Measurements from ENCODE around the gene SOCS6. TPM values are rescaled to one million over a fixed set of nuclear protein-coding genes. Genes with fewer than 3 reads are reported as not detected.

The SOCS6 gene
- polyA plus RNA-seq, 1 of the 3 experiments (the other 2 are of a cell fraction): 12.1 TPM

GRCh38 chr18:70311726-70312125, 22.9 kb downstream of the SOCS6 start:
- TF ChIP-seq SIN3A (IDR thresholded peaks at IDR 0.05; ENCODE audit: borderline replicate concordance, low read depth, low read length) (no peak), RAD21 (IDR thresholded peaks at IDR 0.05; ENCODE audit: low read length) (no peak), PBX3 (IDR thresholded peaks at IDR 0.05) (no peak), CHD2 (IDR thresholded peaks at IDR 0.05; ENCODE audit: low read length, partially characterized antibody) (no peak), REST (IDR thresholded peaks at IDR 0.05; ENCODE audit: low read depth, low read length) (no peak), USF1 (IDR thresholded peaks at IDR 0.05; ENCODE audit: borderline replicate concordance, low read depth) (no peak), ELF1 (IDR thresholded peaks at IDR 0.05) (no peak), EP300 (IDR thresholded peaks at IDR 0.05; ENCODE audit: borderline replicate concordance in 1 of 2, low read depth in 1 of 2, low read length in 1 of 2) (no peak), MAX (IDR thresholded peaks at IDR 0.05; ENCODE audit: low read depth) (no peak), SMC3 (IDR thresholded peaks at IDR 0.05; ENCODE audit: low read depth, low read length) (no peak), TEAD4 (IDR thresholded peaks at IDR 0.05; ENCODE audit: borderline replicate concordance, insufficient read depth) (no peak), YY1 (IDR thresholded peaks at IDR 0.05; ENCODE audit: low read depth) (no peak), MXI1 (IDR thresholded peaks at IDR 0.05; ENCODE audit: low read depth, low read length) (no peak), IRF3 (IDR thresholded peaks at IDR 0.05; ENCODE audit: low read depth, low read length) (no peak), FOXJ3 (CRISPR knock-in tag; IDR thresholded peaks at IDR 0.05) (no peak), JUND (IDR thresholded peaks at IDR 0.05) (no peak), FOSL2 (IDR thresholded peaks at IDR 0.05; ENCODE audit: borderline replicate concordance, low read depth) (no peak)
- Histone ChIP-seq H3K9ac (no peak overlapping the region), H3K9me2 (no peaks in the 10 kb centered on the region), H3K27ac (ENCODE audit: low read depth in 2 of 2, low read length in 1 of 2) (no peak overlapping the region; a peak in 1 of 4 replicates), H3K4me3 (ENCODE audit: low read depth in 2 of 2, low read length in 1 of 2) (no peak overlapping the region), H3K9me3 (peaks cover 10% of the 10 kb centered on the region), H3K27me3 (ENCODE audit: insufficient read depth) (no peaks in the 10 kb centered on the region), H2AFZ (ENCODE audit: low read depth) (no peak overlapping the region), H3K36me3 (replicated peaks in 1 of 2; ENCODE audit: control insufficient read depth in 1 of 2, insufficient read depth in 2 of 2, low read length in 1 of 2) (peaks cover 2 to 35% of the 10 kb centered on the region in 2 experiments), H3K4me1 (ENCODE audit: control insufficient read depth in 1 of 2, insufficient read depth in 2 of 2, low read depth in 1 of 2, low read length in 1 of 2) (no peaks in the 10 kb centered on the region), H4K20me1 (ENCODE audit: insufficient read depth) (peaks cover 84% of the 10 kb centered on the region), H3K79me2 (ENCODE audit: insufficient read depth) (peaks cover 100% of the 10 kb centered on the region), H3K4me2 (no peak overlapping the region), H3F3A (replicated peaks; ENCODE audit: insufficient read depth) (peaks cover 9% of the 10 kb centered on the region)
- 91% methylated on average over 2 of the region's 2 CpGs for WGBS (ENCODE audit: low lambda C conversion rate)
- DNase-seq: no peak
- ChIA-PET CTCF (no interaction called here), POLR2A (no interaction called here)
